Thyroid gland (tissue), 4 donors: Measurements from ENCODE around the gene CCR6. TPM values are rescaled to one million over a fixed set of nuclear protein-coding genes. Genes with fewer than 3 reads are reported as not detected.

ENCODE experiments used
- DNase-seq, 2 donors: peaks; one replicate each; pipeline ENCODE4 v3.0.0-alpha.2; 2019
- H3K27ac ChIP-seq, 3 donors: fragments of 200-600 bp; sonication (generic); 1 replicate in 2 of 3; 2 replicates in 1 of 3; pipeline ENCODE4 v1.5.1; 2016 to 2019; ENCODE audit warnings: mild to moderate bottlenecking in 1 of 3, moderate library complexity in 1 of 3
- H3K27me3 ChIP-seq: fragments of 200-600 bp; sonication (generic); one replicate; pipeline ENCODE4 v1.5.1; 2019
- H3K36me3 ChIP-seq, 2 donors: fragments of 200-600 bp; sonication (generic); one replicate each; pipeline ENCODE4 v1.5.1; 2016 to 2019
- H3K4me1 ChIP-seq, 2 donors: fragments of 200-600 bp; sonication (generic); one replicate each; pipeline ENCODE4 v1.5.1; 2017 to 2019
- H3K4me3 ChIP-seq, 3 donors: fragments of 200-600 bp; sonication (generic); replicated peaks in 1 of 3; 1 replicate in 2 of 3; 2 replicates in 1 of 3; pipeline ENCODE4 v1.5.1; 2016; ENCODE audit warnings: mild to moderate bottlenecking in 1 of 3
- H3K9me3 ChIP-seq: fragments of 200-600 bp; sonication (generic); one replicate; pipeline ENCODE4 v1.5.1; 2017
- CTCF ChIP-seq, 6 experiments: fragments of 200-600 bp in 3 of 6; fragments of 450-650 bp in 3 of 6; sonication (generic) in 3 of 6; IDR thresholded peaks; one replicate each; pipeline ENCODE4 v1.5.1; 2016 to 2019; ENCODE audit warnings: antibody characterized with exemption in 6 of 6, mild to moderate bottlenecking in 2 of 6, inconsistent platforms in 1 of 6, moderate library complexity in 1 of 6
- POLR2A ChIP-seq, 2 donors: fragments of 450-650 bp; IDR thresholded peaks; one replicate each; pipeline ENCODE4 v1.6.1; 2017; ENCODE audit warnings: antibody characterized with exemption in 2 of 2, mild to moderate bottlenecking in 2 of 2, moderate library complexity in 1 of 2
- WGBS, 2 donors: methylation state at CpG; one replicate each; pipeline ENCODE4 v1.1.5; 2017; 5-methylcytosine and 5-hydroxymethylcytosine counted together
- intact Hi-C: fragments of 100-400 bp; cut with DNase I; formaldehyde crosslinking; loops from one replicate; pipeline ENCODE4 v1.15.1; 2023
- total RNA-seq, 4 donors: library from RNA; depleted of rRNA; stranded (reverse); fragments of >200 nt; gene quantifications; one replicate each; pipeline ENCODE4 v1.2.3, GENCODE V29; 2016

Gene CCR6
- total RNA-seq, result under 1 TPM in 1 of 4 donors, not detected in 3; 0.78 TPM

- Histone ChIP-seq H3K27me3 (no peaks in the 10 kb centered on the region), H3K36me3 (no peaks in the 10 kb centered on the region), H3K9me3 (no peaks in the 10 kb centered on the region), H3K27ac (no peak within 1 kb of the TSS), H3K4me3 (no peak within 1 kb of the TSS), H3K4me1 (no peaks in the 10 kb centered on the region)
- whole genome bisulfite sequencing, 2 donors, result 85 to 87% methylated on average over 8 of the region's 8 CpGs
- no peak for DNase-seq
- intact Hi-C loops, result no loop called here
- no peak for TF ChIP-seq CTCF (IDR thresholded peaks at IDR 0.05)
- no peak for TF ChIP-seq POLR2A (IDR thresholded peaks at IDR 0.05)
Measured at GRCh38 chr6:167122827-167123657, at the start of gene CCR6. Gene CCR6 (plus strand): TSS chr6:167123096. CDS start chr6:167136135, 13,039 bp downstream.

GRCh38 chr6:167073679-167074274 lies 49.1 kb upstream of the CCR6 start:
- TF ChIP-seq POLR2A (IDR thresholded peaks at IDR 0.05) (no peak), CTCF (IDR thresholded peaks at IDR 0.05) (no peak)
- no peak overlapping the region for H3K27ac ChIP-seq

GRCh38 chr6:167077241-167077932 lies 45.5 kb upstream of the CCR6 start:
- no peaks in the 10 kb centered on the region for H3K4me1 ChIP-seq
- intact Hi-C loops, result no loop called here
- DNase-seq, result no peak
- no peak overlapping the region for H3K4me3 ChIP-seq
- no peaks in the 10 kb centered on the region for H3K27me3 ChIP-seq
- no peak overlapping the region for H3K27ac ChIP-seq
- TF ChIP-seq CTCF (IDR thresholded peaks at IDR 0.05), result no peak
- no peak for TF ChIP-seq POLR2A (IDR thresholded peaks at IDR 0.05)
- H3K9me3 ChIP-seq, result no peaks in the 10 kb centered on the region
- no peaks in the 10 kb centered on the region for H3K36me3 ChIP-seq
- WGBS, 2 donors, result 73% methylated on average over 15 of the region's 15 CpGs

More at GRCh38 chr6:167073679-167074274, 49.1 kb upstream of the CCR6 start:
- Histone ChIP-seq H3K4me3 (no peak overlapping the region), H3K27me3 (no peaks in the 10 kb centered on the region), H3K9me3 (no peaks in the 10 kb centered on the region), H3K4me1 (no peaks in the 10 kb centered on the region), H3K36me3 (no peaks in the 10 kb centered on the region)
- DNase-seq, result no peak
- intact Hi-C loops, result no loop called here

- DNase-seq, result no peak
- H3K4me1 ChIP-seq, result no peaks in the 10 kb centered on the region
- no peak overlapping the region for H3K27ac ChIP-seq
- no peak overlapping the region for H3K4me3 ChIP-seq
- 87 to 88% methylated on average over 8 of the region's 8 CpGs for WGBS, 2 donors
- intact Hi-C loops, result no loop called here
- H3K36me3 ChIP-seq, result no peaks in the 10 kb centered on the region
- no peak for TF ChIP-seq POLR2A (IDR thresholded peaks at IDR 0.05)
- TF ChIP-seq CTCF (IDR thresholded peaks at IDR 0.05), result no peak
- no peaks in the 10 kb centered on the region for H3K9me3 ChIP-seq
- H3K27me3 ChIP-seq, result no peaks in the 10 kb centered on the region
Measured at GRCh38 chr6:167078745-167079144, 44.2 kb upstream of the CCR6 start.
